Left ventricle myocardium inferior (tissue), 1 donor: ENCODE results near the gene WWC2. TPM values are rescaled to one million over a fixed set of nuclear protein-coding genes. Genes with fewer than 3 reads are reported as not detected.

Experiments used
- DNase-seq: peaks from one replicate; pipeline ENCODE4 v3.0.0-alpha.2; 2020
- H3K27ac ChIP-seq: fragments of 200-600 bp; replicated peaks from 2 replicates; pipeline ENCODE4 v1.8.0; 2021
- H3K27me3 ChIP-seq: fragments of 200-600 bp; 2 replicates; pipeline ENCODE4 v1.8.0; 2021; ENCODE audit warnings: low read depth
- H3K36me3 ChIP-seq: fragments of 200-600 bp; 2 replicates; pipeline ENCODE4 v1.8.0; 2021
- H3K4me1 ChIP-seq: fragments of 200-600 bp; 2 replicates; pipeline ENCODE4 v1.8.0; 2021
- H3K4me3 ChIP-seq: fragments of 200-600 bp; 2 replicates; pipeline ENCODE4 v1.8.0; 2021; ENCODE audit warnings: mild to moderate bottlenecking, moderate library complexity
- H3K9me3 ChIP-seq: fragments of 200-600 bp; replicated peaks from 2 replicates; pipeline ENCODE4 v1.8.0; 2021
- CTCF ChIP-seq: fragments of 200-600 bp; IDR thresholded peaks from 2 replicates; pipeline ENCODE4 v1.8.0; 2021; ENCODE audit warnings: antibody characterized with exemption, mild to moderate bottlenecking, borderline replicate concordance
- intact Hi-C: fragments of 100-400 bp; cut with micrococcal nuclease; formaldehyde crosslinking; loops from one replicate; pipeline ENCODE4 v1.11.0; 2022
- total RNA-seq: library from RNA; stranded (reverse); fragmentation: NEBNext Ultra II Directional; extraction: Animal tissue kit (Norgen Biotek cat#: 25700); gene quantifications from one replicate; pipeline ENCODE4 v1.2.1, GENCODE V29; 2021
- donor health status: DM: no; HTN: yes; CAD: no; lungs with severe emphysema.

WWC2 gene
- total RNA-seq, 1 donor from 2014 or later = 42.3 TPM

- Histone ChIP-seq H3K27ac (no peak overlapping the region), H3K4me1 (peaks cover 48% of the 10 kb centered on the region), H3K4me3 (no peak overlapping the region), H3K36me3 (no peaks in the 10 kb centered on the region), H3K9me3 (no peaks in the 10 kb centered on the region), H3K27me3 (no peaks in the 10 kb centered on the region)
- no peak for DNase-seq
- intact Hi-C loops = no loop called here
- no peak for TF ChIP-seq CTCF
These were observed 62.6 kb downstream of the WWC2 start for GRCh38 chr4:183161630-183162029.

- no peak overlapping the region for H3K27ac ChIP-seq
- no peaks in the 10 kb centered on the region for H3K27me3 ChIP-seq
- no peak for DNase-seq
- peaks cover 50% of the 10 kb centered on the region for H3K4me1 ChIP-seq
- H3K9me3 ChIP-seq = no peaks in the 10 kb centered on the region
- H3K4me3 ChIP-seq = no peak overlapping the region
- H3K36me3 ChIP-seq = no peaks in the 10 kb centered on the region
- no peak for TF ChIP-seq CTCF
- intact Hi-C loops = no loop called here
These were observed 64.1 kb downstream of the WWC2 start for GRCh38 chr4:183163135-183163534.

- TF ChIP-seq CTCF = no peak
- no peak for DNase-seq
- H3K4me3 ChIP-seq = no peak overlapping the region
- H3K9me3 ChIP-seq = no peaks in the 10 kb centered on the region
- no peaks in the 10 kb centered on the region for H3K36me3 ChIP-seq
- H3K4me1 ChIP-seq = peaks cover 54% of the 10 kb centered on the region
- intact Hi-C loops = no loop called here
- H3K27ac ChIP-seq = peak overlapping the region; percentile 74
- H3K27me3 ChIP-seq = no peaks in the 10 kb centered on the region
These were observed 65.9 kb downstream of the WWC2 start for GRCh38 chr4:183164963-183165362.

- H3K27ac ChIP-seq = peak overlapping the region; percentile 74
- peaks cover 59% of the 10 kb centered on the region for H3K4me1 ChIP-seq
- no peaks in the 10 kb centered on the region for H3K27me3 ChIP-seq
- H3K9me3 ChIP-seq = no peaks in the 10 kb centered on the region
- H3K4me3 ChIP-seq = no peak overlapping the region
- TF ChIP-seq CTCF = no peak
- DNase-seq = no peak
- intact Hi-C loops = no loop called here
- H3K36me3 ChIP-seq = no peaks in the 10 kb centered on the region
These were observed 66.3 kb downstream of the WWC2 start for GRCh38 chr4:183165376-183165775.

- intact Hi-C loops = no loop called here
- Histone ChIP-seq H3K27me3 (no peaks in the 10 kb centered on the region), H3K27ac (no peak overlapping the region), H3K9me3 (no peaks in the 10 kb centered on the region), H3K36me3 (no peaks in the 10 kb centered on the region), H3K4me3 (no peak overlapping the region), H3K4me1 (peaks cover 73% of the 10 kb centered on the region)
- no peak for DNase-seq
- TF ChIP-seq CTCF = no peak
These were observed 71.8 kb downstream of the WWC2 start for GRCh38 chr4:183170894-183171293.
